ENCODE data around the gene KCNT2. TPM values are rescaled to one million over a fixed set of nuclear protein-coding genes. Genes with fewer than 3 reads are reported as not detected.

KCNT2 gene
- total RNA-seq, 4 donors from 2014 or later = 3.7 to 18.5 (median 6.5) TPM

Small RNA genes within 50 kb of the gene (microRNA-seq; reads per million reads assigned to microRNA genes)
- gene MIR4735 = not detected

Small RNA genes within 50 kb of the gene (small RNA-seq; reads per million reads assigned to genes)
- gene MIR4735 = not detected

Other genes starting within 250 kb of the KCNT2 start
- 100 to 1,000 TPM in 3 of 4 donors, 10 to 100 TPM in 1; 93.0 to 422 (median 229) TPM for gene CFH, start 43.6 kb upstream of the KCNT2 start, total RNA-seq
- gene CFHR3, start 166.4 kb upstream of the KCNT2 start, total RNA-seq = 1 to 10 TPM in 1 of 4 donors, under 1 TPM in 2, not detected in 1; 0.22 to 1.5 (median 0.27) TPM
- gene CFHR1, start 211.3 kb upstream of the KCNT2 start, total RNA-seq = not detected

Measured in thyroid gland (tissue), 4 donors.